ENCODE results near the gene LPXN.

DNA sequence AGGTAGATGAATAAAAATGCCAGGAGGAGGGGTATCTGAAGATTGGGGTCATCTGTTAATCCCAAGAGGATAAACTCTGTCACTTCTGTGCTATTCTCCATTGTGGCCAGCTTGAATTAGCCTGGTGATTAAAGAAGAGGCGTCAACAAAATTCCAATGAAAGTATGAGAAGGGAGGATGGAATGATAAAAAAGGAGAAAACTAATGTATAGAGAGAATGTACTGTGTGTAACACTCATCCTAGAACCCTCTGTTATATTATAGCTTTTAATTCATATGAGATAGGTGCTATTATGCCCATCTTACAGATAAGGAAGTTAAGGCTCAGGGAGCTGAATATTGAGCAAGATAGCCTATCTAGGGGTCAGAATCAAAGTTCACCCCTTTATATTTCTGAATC lies 67.7 kb downstream of the LPXN start, which contains the start of gene OR5B21:
- TF ChIP-seq POLR2AphosphoS5 (IDR thresholded peaks at IDR 0.05) (no peak), POLR2A (IDR thresholded peaks at IDR 0.05) (no peak), EP300 (IDR thresholded peaks at IDR 0.05) (no peak)
- TF ChIP-seq, protein P1, sequence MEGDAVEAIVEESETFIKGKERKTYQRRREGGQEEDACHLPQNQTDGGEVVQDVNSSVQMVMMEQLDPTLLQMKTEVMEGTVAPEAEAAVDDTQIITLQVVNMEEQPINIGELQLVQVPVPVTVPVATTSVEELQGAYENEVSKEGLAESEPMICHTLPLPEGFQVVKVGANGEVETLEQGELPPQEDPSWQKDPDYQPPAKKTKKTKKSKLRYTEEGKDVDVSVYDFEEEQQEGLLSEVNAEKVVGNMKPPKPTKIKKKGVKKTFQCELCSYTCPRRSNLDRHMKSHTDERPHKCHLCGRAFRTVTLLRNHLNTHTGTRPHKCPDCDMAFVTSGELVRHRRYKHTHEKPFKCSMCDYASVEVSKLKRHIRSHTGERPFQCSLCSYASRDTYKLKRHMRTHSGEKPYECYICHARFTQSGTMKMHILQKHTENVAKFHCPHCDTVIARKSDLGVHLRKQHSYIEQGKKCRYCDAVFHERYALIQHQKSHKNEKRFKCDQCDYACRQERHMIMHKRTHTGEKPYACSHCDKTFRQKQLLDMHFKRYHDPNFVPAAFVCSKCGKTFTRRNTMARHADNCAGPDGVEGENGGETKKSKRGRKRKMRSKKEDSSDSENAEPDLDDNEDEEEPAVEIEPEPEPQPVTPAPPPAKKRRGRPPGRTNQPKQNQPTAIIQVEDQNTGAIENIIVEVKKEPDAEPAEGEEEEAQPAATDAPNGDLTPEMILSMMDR (IDR thresholded peaks at IDR 0.05) = no peak
